Activated gamma-delta T cell treated with Interleukin-2 at 50 U/mL for 16 hours (primary cell): ENCODE measurements around the gene PATJ.
"Not testable (repeated sequence)": the region's sequence is repeated elsewhere in the genome, so short reads cannot be mapped to it uniquely, and the experiment has no call there.

ENCODE experiments used
- DNase-seq: peaks from one replicate; pipeline ENCODE4 v3.0.0-alpha.2; 2020

The PATJ gene

GRCh38 chr1:62117018-62117750, 374.9 kb downstream of the PATJ start:
- no peak for DNase-seq

- DNase-seq, result no peak
Observed at GRCh38 chr1:62126579-62127290, 384.5 kb downstream of the PATJ start.

GRCh38 chr1:62128745-62129144, 386.5 kb downstream of the PATJ start:
- DNase-seq, result no peak

GRCh38 chr1:62131093-62131725, 388.9 kb downstream of the PATJ start:
- no peak for DNase-seq

- no peak for DNase-seq
Observed at GRCh38 chr1:62138029-62138428, 395.7 kb downstream of the PATJ start.

GRCh38 chr1:62139410-62139809, 397.1 kb downstream of the PATJ start:
- no peak for DNase-seq

GRCh38 chr1:62140666-62141065, 398.4 kb downstream of the PATJ start:
- no peak for DNase-seq

- DNase-seq, result no peak
Observed at GRCh38 chr1:62142496-62142895, 400.2 kb downstream of the PATJ start.

GRCh38 chr1:62144238-62144831, 402.1 kb downstream of the PATJ start:
- no peak for DNase-seq

- DNase-seq, result no peak
Observed at GRCh38 chr1:62159940-62160348, 417.7 kb downstream of the PATJ start.

- no peak for DNase-seq
Observed at GRCh38 chr1:62161711-62162110, 419.4 kb downstream of the PATJ start.

GRCh38 chr1:62170380-62170779, 428.1 kb downstream of the PATJ start:
- not testable (repeated sequence) for DNase-seq

GRCh38 chr1:62175568-62176179, 433.4 kb downstream of the PATJ start:
- DNase-seq, result peak; percentile 31

GRCh38 chr1:62176597-62177312, 434.5 kb downstream of the PATJ start:
- DNase-seq, result no peak

- DNase-seq, result no peak
Observed at GRCh38 chr1:62177621-62178020, 435.3 kb downstream of the PATJ start.

- DNase-seq, result no peak
Observed at GRCh38 chr1:62178372-62178771, 436.1 kb downstream of the PATJ start.

- not testable (repeated sequence) for DNase-seq
Observed at GRCh38 chr1:62180054-62180453, 437.8 kb downstream of the PATJ start.

GRCh38 chr1:62180639-62181038, 438.4 kb downstream of the PATJ start:
- DNase-seq, result no peak

- no peak for DNase-seq
Observed at GRCh38 chr1:62181532-62181931, 439.3 kb downstream of the PATJ start.

GRCh38 chr1:62182157-62182556, 439.9 kb downstream of the PATJ start:
- DNase-seq, result not testable (repeated sequence)

GRCh38 chr1:62183164-62184020, 441.1 kb downstream of the PATJ start:
- not testable (repeated sequence) for DNase-seq
